ENCODE results near the gene TEX22.

TEX22 gene

GRCh38 chr14:105390849-105391500 is 7.4 kb upstream of the TEX22 start:
- no peaks in the 10 kb centered on the region for H3K4me1 ChIP-seq (ENCODE audit: control insufficient read depth in 2 of 2, insufficient read depth in 1 of 2, low read depth in 1 of 2, low read length in 2 of 2)
- no peak overlapping the region for H4K91ac ChIP-seq (ENCODE audit: low read depth, low read length, poor library complexity)
- H2BK12ac ChIP-seq (ENCODE audit: low read length): no peak overlapping the region
- peak overlapping the region; percentile 53 for H3K9ac ChIP-seq (ENCODE audit: low read depth, low read length, poor library complexity)
- H3K36me3 ChIP-seq (replicated peaks in 1 of 2; ENCODE audit: control insufficient read depth in 2 of 2, insufficient read depth in 2 of 2, low read length in 2 of 2): peaks cover 3 to 34% of the 10 kb centered on the region in 2 donors
- no peak overlapping the region for H2BK5ac ChIP-seq (ENCODE audit: low read length)
- no CpG with 5 or more reads among the region's 24 CpGs for WGBS, 2 donors (ENCODE audit: extremely low coverage in 2 of 2, insufficient read length in 2 of 2, insufficient replicate concordance in 1 of 2)
- no peak overlapping the region for H4K8ac ChIP-seq (ENCODE audit: low read depth, low read length)
- H2BK120ac ChIP-seq (ENCODE audit: low read depth, low read length): no peak overlapping the region
- H3K4me2 ChIP-seq (ENCODE audit: insufficient read depth, low read length, poor library complexity, severe bottlenecking): no peak overlapping the region
- H3K14ac ChIP-seq (ENCODE audit: low read length): peak overlapping the region; percentile 39
- H3K79me1 ChIP-seq (ENCODE audit: low read depth, low read length): peaks cover 5% of the 10 kb centered on the region
- no peaks in the 10 kb centered on the region for H3K9me3 ChIP-seq (replicated peaks in 1 of 2; ENCODE audit: control insufficient read depth in 2 of 2, insufficient read depth in 1 of 2, low read depth in 1 of 2, low read length in 2 of 2)
- peak overlapping the region; percentile 80 for H3K18ac ChIP-seq (ENCODE audit: low read length)
- H3K4ac ChIP-seq (ENCODE audit: low read length): no peak overlapping the region
- H3K23ac ChIP-seq (ENCODE audit: low read depth, low read length, poor library complexity): no peak overlapping the region
- H2AK5ac ChIP-seq (ENCODE audit: low read depth, low read length): peak overlapping the region; percentile 7
- H2BK15ac ChIP-seq (ENCODE audit: low read length): no peak overlapping the region
- no peaks in the 10 kb centered on the region for H3K27me3 ChIP-seq (ENCODE audit: control insufficient read depth in 3 of 3, insufficient read depth in 3 of 3, low read depth in 1 of 3, low read length in 3 of 3)
- no peak overlapping the region for H3K27ac ChIP-seq (replicated peaks; ENCODE audit: low read length)
- no peak for DNase-seq (ENCODE audit: low spot score)
- H2AFZ ChIP-seq (ENCODE audit: low read length): no peak overlapping the region
- peak overlapping the region in 1 of 2 donors; percentile 43 for H3K4me3 ChIP-seq (ENCODE audit: low read length in 2 of 2)

GRCh38 chr14:105391541-105391940 is 6.8 kb upstream of the TEX22 start:
- Histone ChIP-seq H3K9ac (ENCODE audit: low read depth, low read length, poor library complexity) (peak overlapping the region; percentile 50), H4K8ac (ENCODE audit: low read depth, low read length) (no peak overlapping the region), H2BK5ac (ENCODE audit: low read length) (no peak overlapping the region), H3K4ac (ENCODE audit: low read length) (no peak overlapping the region), H3K4me1 (ENCODE audit: control insufficient read depth in 2 of 2, insufficient read depth in 1 of 2, low read depth in 1 of 2, low read length in 2 of 2) (no peaks in the 10 kb centered on the region), H3K23ac (ENCODE audit: low read depth, low read length, poor library complexity) (no peak overlapping the region), H3K4me2 (ENCODE audit: insufficient read depth, low read length, poor library complexity, severe bottlenecking) (no peak overlapping the region), H2BK15ac (ENCODE audit: low read length) (no peak overlapping the region), H3K9me3 (replicated peaks in 1 of 2; ENCODE audit: control insufficient read depth in 2 of 2, insufficient read depth in 1 of 2, low read depth in 1 of 2, low read length in 2 of 2) (no peaks in the 10 kb centered on the region), H3K79me1 (ENCODE audit: low read depth, low read length) (peaks cover 5% of the 10 kb centered on the region), H4K91ac (ENCODE audit: low read depth, low read length, poor library complexity) (no peak overlapping the region), H2BK120ac (ENCODE audit: low read depth, low read length) (no peak overlapping the region), H3K18ac (ENCODE audit: low read length) (no peak overlapping the region), H3K14ac (ENCODE audit: low read length) (peak overlapping the region; percentile 89), H2AK5ac (ENCODE audit: low read depth, low read length) (no peak overlapping the region), H2AFZ (ENCODE audit: low read length) (no peak overlapping the region), H3K27me3 (ENCODE audit: control insufficient read depth in 3 of 3, insufficient read depth in 3 of 3, low read depth in 1 of 3, low read length in 3 of 3) (no peaks in the 10 kb centered on the region), H2BK12ac (ENCODE audit: low read length) (no peak overlapping the region), H3K27ac (replicated peaks; ENCODE audit: low read length) (no peak overlapping the region), H3K4me3 (ENCODE audit: low read length in 2 of 2) (peak overlapping the region in 1 of 2 donors; percentile 45), H3K36me3 (replicated peaks in 1 of 2; ENCODE audit: control insufficient read depth in 2 of 2, insufficient read depth in 2 of 2, low read length in 2 of 2) (peaks cover 3 to 30% of the 10 kb centered on the region in 2 donors)
- no peak for DNase-seq (ENCODE audit: low spot score)
- no CpG with 5 or more reads among the region's 23 CpGs for WGBS, 2 donors (ENCODE audit: extremely low coverage in 2 of 2, insufficient read length in 2 of 2, insufficient replicate concordance in 1 of 2)

- no peak overlapping the region for H3K4me3 ChIP-seq (ENCODE audit: low read length in 2 of 2)
- no peaks in the 10 kb centered on the region for H3K27me3 ChIP-seq (ENCODE audit: control insufficient read depth in 3 of 3, insufficient read depth in 3 of 3, low read depth in 1 of 3, low read length in 3 of 3)
- peaks cover 0 to 3% of the 10 kb centered on the region in 2 donors for H3K9me3 ChIP-seq (replicated peaks in 1 of 2; ENCODE audit: control insufficient read depth in 2 of 2, insufficient read depth in 1 of 2, low read depth in 1 of 2, low read length in 2 of 2)
- H3K36me3 ChIP-seq (replicated peaks in 1 of 2; ENCODE audit: control insufficient read depth in 2 of 2, insufficient read depth in 2 of 2, low read length in 2 of 2): peaks cover 3 to 22% of the 10 kb centered on the region in 2 donors
- no CpG with 5 or more reads among the region's 40 CpGs for WGBS, 2 donors (ENCODE audit: extremely low coverage in 2 of 2, insufficient read length in 2 of 2, insufficient replicate concordance in 1 of 2)
- no peak overlapping the region for H4K91ac ChIP-seq (ENCODE audit: low read depth, low read length, poor library complexity)
- no peak overlapping the region for H3K18ac ChIP-seq (ENCODE audit: low read length)
- no peak for DNase-seq (ENCODE audit: low spot score)
- no peak overlapping the region for H3K23ac ChIP-seq (ENCODE audit: low read depth, low read length, poor library complexity)
- H3K14ac ChIP-seq (ENCODE audit: low read length): peak overlapping the region; percentile 89
- no peak overlapping the region for H3K4ac ChIP-seq (ENCODE audit: low read length)
- H3K79me1 ChIP-seq (ENCODE audit: low read depth, low read length): peaks cover 4% of the 10 kb centered on the region
- H4K8ac ChIP-seq (ENCODE audit: low read depth, low read length): no peak overlapping the region
- no peak overlapping the region for H2BK5ac ChIP-seq (ENCODE audit: low read length)
- peak overlapping the region; percentile 60 for H3K9ac ChIP-seq (ENCODE audit: low read depth, low read length, poor library complexity)
- no peak overlapping the region for H3K4me2 ChIP-seq (ENCODE audit: insufficient read depth, low read length, poor library complexity, severe bottlenecking)
- no peak overlapping the region for H2BK12ac ChIP-seq (ENCODE audit: low read length)
- no peaks in the 10 kb centered on the region for H3K4me1 ChIP-seq (ENCODE audit: control insufficient read depth in 2 of 2, insufficient read depth in 1 of 2, low read depth in 1 of 2, low read length in 2 of 2)
- no peak overlapping the region for H2BK15ac ChIP-seq (ENCODE audit: low read length)
- no peak overlapping the region for H2AK5ac ChIP-seq (ENCODE audit: low read depth, low read length)
- no peak overlapping the region for H2BK120ac ChIP-seq (ENCODE audit: low read depth, low read length)
- no peak overlapping the region for H2AFZ ChIP-seq (ENCODE audit: low read length)
- H3K27ac ChIP-seq (replicated peaks; ENCODE audit: low read length): no peak overlapping the region
Observed at GRCh38 chr14:105392131-105393090, 5.9 kb upstream of the TEX22 start.

- no peak overlapping the region for H2BK120ac ChIP-seq (ENCODE audit: low read depth, low read length)
- no peaks in the 10 kb centered on the region for H3K4me1 ChIP-seq (ENCODE audit: control insufficient read depth in 2 of 2, insufficient read depth in 1 of 2, low read depth in 1 of 2, low read length in 2 of 2)
- H3K4me3 ChIP-seq (ENCODE audit: low read length in 2 of 2): peak overlapping the region in 1 of 2 donors; percentile 20
- peak overlapping the region; percentile 44 for H3K9ac ChIP-seq (ENCODE audit: low read depth, low read length, poor library complexity)
- H3K4ac ChIP-seq (ENCODE audit: low read length): no peak overlapping the region
- H3K18ac ChIP-seq (ENCODE audit: low read length): no peak overlapping the region
- peaks cover 3 to 18% of the 10 kb centered on the region in 2 donors for H3K36me3 ChIP-seq (replicated peaks in 1 of 2; ENCODE audit: control insufficient read depth in 2 of 2, insufficient read depth in 2 of 2, low read length in 2 of 2)
- peak overlapping the region; percentile 82 for H3K14ac ChIP-seq (ENCODE audit: low read length)
- H3K27ac ChIP-seq (replicated peaks; ENCODE audit: low read length): no peak overlapping the region
- no peak overlapping the region for H3K23ac ChIP-seq (ENCODE audit: low read depth, low read length, poor library complexity)
- H3K27me3 ChIP-seq (ENCODE audit: control insufficient read depth in 3 of 3, insufficient read depth in 3 of 3, low read depth in 1 of 3, low read length in 3 of 3): no peaks in the 10 kb centered on the region
- H2BK5ac ChIP-seq (ENCODE audit: low read length): no peak overlapping the region
- peaks cover 4% of the 10 kb centered on the region for H3K79me1 ChIP-seq (ENCODE audit: low read depth, low read length)
- WGBS, 2 donors (ENCODE audit: extremely low coverage in 2 of 2, insufficient read length in 2 of 2, insufficient replicate concordance in 1 of 2): no CpG with 5 or more reads among the region's 14 CpGs
- no peak overlapping the region for H2AK5ac ChIP-seq (ENCODE audit: low read depth, low read length)
- no peak overlapping the region for H2AFZ ChIP-seq (ENCODE audit: low read length)
- H3K4me2 ChIP-seq (ENCODE audit: insufficient read depth, low read length, poor library complexity, severe bottlenecking): no peak overlapping the region
- H2BK12ac ChIP-seq (ENCODE audit: low read length): no peak overlapping the region
- H4K91ac ChIP-seq (ENCODE audit: low read depth, low read length, poor library complexity): no peak overlapping the region
- H2BK15ac ChIP-seq (ENCODE audit: low read length): no peak overlapping the region
- no peak for DNase-seq (ENCODE audit: low spot score)
- no peak overlapping the region for H4K8ac ChIP-seq (ENCODE audit: low read depth, low read length)
- H3K9me3 ChIP-seq (replicated peaks in 1 of 2; ENCODE audit: control insufficient read depth in 2 of 2, insufficient read depth in 1 of 2, low read depth in 1 of 2, low read length in 2 of 2): peaks cover 0 to 6% of the 10 kb centered on the region in 2 donors
Observed at GRCh38 chr14:105393151-105393550, 5.2 kb upstream of the TEX22 start.
